HEK293 (cell line): Measurements from ENCODE around the gene PREX1.
A peak's percentile ranks its signal among the peaks of the same experiment; 100 is the strongest.

Experiments
- CTCF ChIA-PET: fragments of 350-600 bp; formaldehyde crosslinking; extraction: SDS; loops from one replicate; lab custom pipeline; 2021; ENCODE audit warnings: antibody characterized with exemption; lab: Yijun Ruan, JAX
- POLR2A ChIA-PET: fragments of 300-600 bp; formaldehyde crosslinking; extraction: SDS; loops from one replicate; lab custom pipeline; 2020; ENCODE audit warnings: antibody characterized with exemption, inconsistent platforms; lab: Yijun Ruan, JAX
- H3K27ac ChIP-seq: fragments of 200-500 bp; sonication (Bioruptor generic); 2 replicates; pipeline ENCODE4 v1.5.1; 2014; ENCODE audit warnings: low read depth, low read length, control low read depth, inconsistent platforms; ENCODE audit errors: extremely low read depth
- H3K36me3 ChIP-seq, 2 experiments: fragments of 200-500 bp in 1 of 2; sonication (Bioruptor generic) in 1 of 2; 1 replicate in 1 of 2; 2 replicates in 1 of 2; pipeline ENCODE4 v1.5.1; 2014 to 2017; ENCODE audit warnings: inconsistent platforms in 2 of 2, low read length in 2 of 2; ENCODE audit not compliant: control insufficient read depth in 2 of 2, insufficient read depth in 1 of 2
- H3K4me1 ChIP-seq: fragments of 200-500 bp; sonication (Bioruptor generic); 2 replicates; pipeline ENCODE4 v1.5.1; 2014; ENCODE audit warnings: mild to moderate bottlenecking, low read length, inconsistent platforms; ENCODE audit not compliant: control insufficient read depth, insufficient read depth
- H3K4me3 ChIP-seq: 2 replicates; pipeline ENCODE4 v1.5.1; 2011; ENCODE audit warnings: low read depth, mild to moderate bottlenecking, control low read depth, low read length, moderate library complexity
- H3K9me3 ChIP-seq: fragments of 200-500 bp; sonication (Bioruptor generic); 2 replicates; pipeline ENCODE4 v1.5.1; 2014; ENCODE audit warnings: low read depth, low read length, inconsistent platforms; ENCODE audit not compliant: control insufficient read depth, insufficient read depth
- ATF2 ChIP-seq: fragments of 450-650 bp; formaldehyde crosslinking; IDR thresholded peaks from 2 replicates; pipeline ENCODE4 v1.5.1; 2016; ENCODE audit warnings: missing biosample characterization, missing genetic modification characterization, low read depth
- FEZF1 ChIP-seq: fragments of 450-650 bp; formaldehyde crosslinking; IDR thresholded peaks from 2 replicates; pipeline ENCODE4 v1.5.1; 2016; ENCODE audit warnings: missing biosample characterization, missing genetic modification characterization
- HOXA7 ChIP-seq: sonication (generic); formaldehyde crosslinking; IDR thresholded peaks from 2 replicates; pipeline ENCODE4 v1.8.1; 2022; ENCODE audit warnings: missing genetic modification reagents, borderline replicate concordance
- KLF16 ChIP-seq: fragments of 450-650 bp; formaldehyde crosslinking; IDR thresholded peaks from 2 replicates; pipeline ENCODE4 v1.5.1; 2017; ENCODE audit warnings: missing biosample characterization, missing genetic modification characterization
- MYNN ChIP-seq: fragments of 450-650 bp; formaldehyde crosslinking; IDR thresholded peaks from 2 replicates; pipeline ENCODE4 v1.5.1; 2016; ENCODE audit warnings: missing biosample characterization, missing genetic modification characterization, borderline replicate concordance
- PRDM2 ChIP-seq: fragments of 450-650 bp; formaldehyde crosslinking; IDR thresholded peaks from 2 replicates; pipeline ENCODE4 v1.5.1; 2016; ENCODE audit warnings: missing biosample characterization, missing genetic modification characterization, borderline replicate concordance
- PRDM6 ChIP-seq: fragments of 450-650 bp; formaldehyde crosslinking; IDR thresholded peaks from 2 replicates; pipeline ENCODE4 v1.5.1; 2017; ENCODE audit warnings: missing biosample characterization, missing genetic modification characterization
- REPIN1 ChIP-seq: fragments of 450-650 bp; formaldehyde crosslinking; IDR thresholded peaks from 2 replicates; pipeline ENCODE4 v1.5.1; 2017; ENCODE audit warnings: missing biosample characterization, missing genetic modification characterization, low read depth
- ZBTB7A ChIP-seq: fragments of 450-650 bp; formaldehyde crosslinking; IDR thresholded peaks from 2 replicates; pipeline ENCODE4 v1.5.1; 2016; ENCODE audit warnings: low read depth, missing biosample characterization, missing genetic modification characterization
- ZBTB8A ChIP-seq: fragments of 450-650 bp; formaldehyde crosslinking; IDR thresholded peaks from 2 replicates; pipeline ENCODE4 v1.5.1; 2016; ENCODE audit warnings: missing biosample characterization, missing genetic modification characterization
- ZNF121 ChIP-seq: fragments of 450-650 bp; formaldehyde crosslinking; IDR thresholded peaks from 2 replicates; pipeline ENCODE4 v1.5.1; 2016; ENCODE audit warnings: missing biosample characterization, missing genetic modification characterization
- ZNF214 ChIP-seq: fragments of 450-650 bp; formaldehyde crosslinking; IDR thresholded peaks from 2 replicates; pipeline ENCODE4 v1.5.1; 2017; ENCODE audit warnings: missing biosample characterization, mild to moderate bottlenecking, missing genetic modification characterization, borderline replicate concordance
- ZNF311 ChIP-seq: fragments of 450-650 bp; formaldehyde crosslinking; IDR thresholded peaks from 2 replicates; pipeline ENCODE4 v1.5.1; 2017; ENCODE audit warnings: missing biosample characterization, missing genetic modification characterization, borderline replicate concordance
- ZNF335 ChIP-seq: fragments of 450-650 bp; formaldehyde crosslinking; conservative IDR thresholded peaks from 2 replicates; pipeline ENCODE4 v1.5.1; 2016; ENCODE audit warnings: missing biosample characterization, missing genetic modification characterization
- ZNF362 ChIP-seq: fragments of 450-650 bp; formaldehyde crosslinking; IDR thresholded peaks from 2 replicates; pipeline ENCODE4 v1.5.1; 2016; ENCODE audit warnings: missing biosample characterization, missing genetic modification characterization
- ZNF530 ChIP-seq: fragments of 450-650 bp; formaldehyde crosslinking; IDR thresholded peaks from 2 replicates; pipeline ENCODE4 v1.5.1; 2016; ENCODE audit warnings: low read depth, missing biosample characterization, missing genetic modification characterization
- ZNF544 ChIP-seq: fragments of 450-650 bp; formaldehyde crosslinking; IDR thresholded peaks from 2 replicates; pipeline ENCODE4 v1.5.0; 2017; ENCODE audit warnings: missing biosample characterization, missing genetic modification characterization
- ZNF623 ChIP-seq: fragments of 450-650 bp; formaldehyde crosslinking; IDR thresholded peaks from 2 replicates; pipeline ENCODE4 v1.5.1; 2016; ENCODE audit warnings: missing biosample characterization, missing genetic modification characterization
- ZNF658 ChIP-seq: fragments of 450-650 bp; formaldehyde crosslinking; IDR thresholded peaks from 2 replicates; pipeline ENCODE4; 2016; ENCODE audit warnings: missing biosample characterization, missing genetic modification characterization
- ZNF776 ChIP-seq: fragments of 450-650 bp; formaldehyde crosslinking; IDR thresholded peaks from 2 replicates; pipeline ENCODE4 v1.5.0; 2017; ENCODE audit warnings: missing biosample characterization, missing genetic modification characterization, borderline replicate concordance
- ZNF837 ChIP-seq: fragments of 450-650 bp; formaldehyde crosslinking; IDR thresholded peaks from 2 replicates; pipeline ENCODE4 v1.5.1; 2016; ENCODE audit warnings: missing biosample characterization, missing genetic modification characterization
- ZSCAN16 ChIP-seq: fragments of 450-650 bp; formaldehyde crosslinking; IDR thresholded peaks from 2 replicates; pipeline ENCODE4 v1.5.1; 2016; ENCODE audit warnings: missing biosample characterization, missing genetic modification characterization

The PREX1 gene

GRCh38 chr20:48721324-48722001 is 106.3 kb downstream of the PREX1 start:
- no peaks in the 10 kb centered on the region for H3K4me1 ChIP-seq
- peaks cover 0 to 8% of the 10 kb centered on the region in 2 experiments; a peak in 1 of 3 replicates for H3K36me3 ChIP-seq

GRCh38 chr20:48720256-48720985 is 107.4 kb downstream of the PREX1 start:
- Histone ChIP-seq H3K27ac (no peak overlapping the region), H3K4me3 (no peak overlapping the region), H3K4me1 (no peaks in the 10 kb centered on the region), H3K36me3 (no peaks in the 10 kb centered on the region), H3K9me3 (no peaks in the 10 kb centered on the region)
- CTCF ChIA-PET: interaction anchor here (0.6 kb wide), 1 partner anchor 276 kb away, joined by 8 read pairs; no protein-coding TSS in a partner anchor
- POLR2A ChIA-PET: no interaction called here
- TF ChIP-seq ZNF311 (tag by site-specific recombination) (no peak), PRDM6 (tag by site-specific recombination) (no peak), ZNF776 (tag by site-specific recombination) (no peak), PRDM2 (tag by site-specific recombination) (no peak), ZBTB8A (tag by site-specific recombination) (no peak), REPIN1 (tag by site-specific recombination) (no peak), ZBTB7A (tag by site-specific recombination) (no peak), ZNF121 (no peak), ZNF530 (tag by site-specific recombination) (no peak), ZNF837 (tag by site-specific recombination) (no peak), ZNF362 (tag by site-specific recombination) (no peak), KLF16 (tag by site-specific recombination) (no peak), ZSCAN16 (tag by site-specific recombination) (no peak), ATF2 (tag by site-specific recombination) (no peak), ZNF658 (tag by site-specific recombination) (no peak)

More at GRCh38 chr20:48721324-48722001, 106.3 kb downstream of the PREX1 start:
- CTCF ChIA-PET: interaction anchor here (0.6 kb wide), 1 partner anchor 277 kb away, joined by 8 read pairs; no protein-coding TSS in a partner anchor
- no peak for TF ChIP-seq HOXA7 (CRISPR knock-in tag)
- TF ChIP-seq ZNF335: no peak
- no peak for TF ChIP-seq PRDM6 (tag by site-specific recombination)
- TF ChIP-seq ZNF214 (tag by site-specific recombination): no peak
- TF ChIP-seq FEZF1 (tag by site-specific recombination): no peak
- no peak for TF ChIP-seq MYNN
- no peak for TF ChIP-seq ZNF658 (tag by site-specific recombination)
- no peak for TF ChIP-seq ZNF544
- TF ChIP-seq ZNF623: peak; percentile 96
- TF ChIP-seq, all 188 proteins: peak for 1
- Histone ChIP-seq H3K27ac (no peak overlapping the region), H3K4me3 (no peak overlapping the region), H3K9me3 (no peaks in the 10 kb centered on the region)
- POLR2A ChIA-PET: no interaction called here
